HPDE6-E6E7 (cell line): ENCODE data around the gene POGZ.
A peak's percentile ranks its signal among the peaks of the same experiment; 100 is the strongest.
"Not testable (repeated sequence)": the region's sequence is repeated elsewhere in the genome, so short reads cannot be mapped to it uniquely, and the experiment has no call there.

Experiments used
- DNase-seq: peaks from one replicate; pipeline ENCODE4 v3.0.0; 2011; ENCODE audit warnings: missing footprints; ENCODE audit errors: extremely low spot score

POGZ gene

GRCh38 chr1:151419819-151420218 is 39.5 kb downstream of the POGZ start:
- no peak for DNase-seq

DNA sequence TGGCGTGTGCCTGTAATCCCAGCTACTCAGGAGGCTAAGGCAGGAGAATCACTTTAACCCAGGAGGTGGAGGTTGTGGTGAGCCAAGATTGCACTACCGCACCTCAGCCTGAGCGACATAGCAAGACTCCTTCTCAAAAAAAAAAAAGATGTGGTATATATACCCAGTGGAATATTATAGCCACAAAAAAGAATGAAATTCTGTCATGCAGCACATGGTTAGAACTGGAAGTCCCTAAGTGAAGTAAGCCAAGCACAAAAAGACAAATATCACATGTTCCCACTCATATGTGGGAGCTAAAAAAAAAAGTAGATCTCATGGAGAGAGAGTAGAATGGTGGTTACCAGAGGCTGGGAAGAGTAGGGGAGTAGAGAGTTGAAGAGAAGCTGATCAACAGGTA is 41.2 kb downstream of the POGZ start:
- no peak for DNase-seq

DNA sequence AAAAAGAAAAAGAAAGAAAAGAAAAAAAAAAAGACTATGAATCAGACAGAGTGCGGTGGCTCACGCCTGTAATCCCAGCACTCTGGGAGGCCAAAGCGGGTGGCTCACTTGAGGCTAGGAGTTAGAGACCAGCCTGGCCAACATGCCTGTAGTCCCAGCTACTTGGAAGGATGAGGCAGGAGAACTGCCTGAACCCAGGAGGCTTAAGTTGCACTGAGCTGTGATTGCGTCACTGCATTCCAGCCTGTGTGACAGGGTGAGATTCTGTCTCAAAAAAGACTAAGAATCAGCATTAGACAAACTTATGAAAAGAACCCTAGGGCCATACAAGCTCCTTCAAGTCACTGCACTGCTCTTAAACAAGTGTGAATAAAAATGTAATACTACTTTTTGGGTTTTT is 43.1 kb downstream of the POGZ start:
- no peak for DNase-seq

DNA sequence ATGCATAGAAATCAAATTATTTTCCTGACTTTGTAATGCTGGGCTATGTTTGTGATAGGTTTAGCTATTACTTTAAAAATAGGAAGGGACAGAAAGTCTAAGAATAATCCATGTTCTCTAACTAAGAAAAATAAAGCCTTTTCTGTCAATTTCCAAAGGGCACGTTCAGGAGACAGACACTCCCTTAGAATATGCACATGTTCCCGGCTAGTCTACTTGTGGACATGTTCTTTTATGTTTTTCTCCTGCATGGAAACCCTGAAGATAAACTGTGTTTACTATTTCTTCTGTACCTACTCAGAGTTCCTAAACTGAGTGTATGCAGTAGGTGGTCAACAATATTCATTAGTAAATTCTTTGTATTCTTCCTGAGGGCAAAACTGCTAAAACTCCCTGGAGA is 47.4 kb downstream of the POGZ start:
- DNase-seq = no peak

GRCh38 chr1:151408891-151409290 is 50.4 kb downstream of the POGZ start:
- DNase-seq = no peak

- no peak for DNase-seq
Measured at GRCh38 chr1:151407304-151407703, 52.0 kb downstream of the POGZ start.

- DNase-seq = no peak
Measured at GRCh38 chr1:151406176-151406575, 53.1 kb downstream of the POGZ start.

GRCh38 chr1:151405187-151405951 is 53.9 kb downstream of the POGZ start:
- no peak for DNase-seq

DNA sequence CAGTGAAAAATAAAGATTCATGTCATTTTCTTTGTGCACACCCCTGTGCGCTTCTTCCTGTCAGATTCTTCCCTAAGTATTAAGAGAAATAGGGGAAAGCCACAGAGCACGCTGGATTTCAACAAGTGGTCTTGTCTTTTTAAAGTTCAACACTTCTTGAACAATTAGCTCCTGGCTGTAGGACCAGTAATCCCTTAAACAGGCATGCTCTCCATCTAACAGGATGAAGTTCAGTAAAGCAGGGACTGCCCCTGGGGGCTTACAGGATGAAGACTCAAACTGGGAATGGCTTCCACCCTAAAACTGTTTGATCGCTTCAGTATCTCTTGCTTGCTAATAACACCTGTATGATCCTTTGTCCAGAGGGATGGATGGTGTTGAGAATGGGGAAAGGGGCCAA is 55.7 kb downstream of the POGZ start:
- DNase-seq = no peak

- DNase-seq = no peak
Measured at GRCh38 chr1:151402764-151403163, 56.5 kb downstream of the POGZ start.

- no peak for DNase-seq
Measured at GRCh38 chr1:151401860-151402259, 57.4 kb downstream of the POGZ start.

DNA sequence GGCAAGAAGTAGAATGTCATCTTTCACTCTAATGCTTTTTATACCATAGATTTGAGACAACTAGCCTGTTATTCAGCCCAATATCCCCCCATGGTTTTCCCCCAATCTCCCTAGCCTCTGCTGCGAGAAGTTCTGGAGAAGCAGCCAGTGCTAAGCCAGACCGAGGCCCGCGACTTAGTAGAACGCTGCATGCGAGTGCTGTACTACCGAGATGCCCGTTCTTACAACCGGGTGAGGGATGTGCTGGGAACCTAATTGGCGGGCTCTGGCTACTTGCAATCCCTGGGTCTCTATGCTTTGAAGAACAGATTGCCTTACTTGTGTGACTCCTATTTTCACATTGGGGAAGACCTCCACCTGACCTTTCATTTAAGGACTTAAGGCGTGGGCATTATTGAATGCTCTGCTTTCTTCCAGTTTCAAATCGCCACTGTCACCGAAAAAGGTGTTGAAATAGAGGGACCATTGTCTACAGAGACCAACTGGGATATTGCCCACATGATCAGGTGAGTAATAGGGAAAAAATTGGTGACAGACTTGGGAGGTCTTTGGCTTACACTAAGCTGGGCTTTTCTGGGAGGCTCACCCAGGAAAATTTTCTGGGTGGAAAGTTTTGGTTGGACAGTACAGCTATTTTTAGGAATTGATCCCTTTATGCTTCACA is 58.0 kb downstream of the POGZ start:
- DNase-seq = no peak

- peak; percentile 88 for DNase-seq
Measured at GRCh38 chr1:151399324-151400171, 59.7 kb downstream of the POGZ start, which contains the start of gene PSMB4. Gene PSMB4 (plus strand): TSS chr1:151399573. CDS start chr1:151399588, 15 bp downstream.

DNA sequence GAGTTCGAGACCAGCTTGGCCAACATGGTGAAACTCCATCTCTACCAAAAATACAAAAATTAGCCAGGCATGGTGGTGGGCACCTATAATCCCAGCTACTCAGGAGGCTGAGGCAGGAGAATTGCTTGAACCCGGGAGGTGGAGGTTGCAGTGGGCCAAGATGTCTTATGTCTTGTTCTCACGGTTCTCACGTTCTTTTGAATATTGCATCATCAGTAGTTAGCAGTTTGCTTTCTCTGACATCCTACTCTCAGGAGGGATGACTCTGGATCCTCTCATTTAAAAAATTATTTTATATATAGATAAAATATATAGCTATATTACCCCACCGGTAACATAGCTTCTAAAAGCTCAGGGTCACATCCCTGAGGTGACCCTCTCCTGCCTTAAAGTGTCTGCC is 63.0 kb downstream of the POGZ start:
- not testable (repeated sequence) for DNase-seq

- no peak for DNase-seq
Measured at GRCh38 chr1:151393583-151393982, 65.7 kb downstream of the POGZ start.

GRCh38 chr1:151391079-151391563 is 68.2 kb downstream of the POGZ start:
- DNase-seq = no peak

DNA sequence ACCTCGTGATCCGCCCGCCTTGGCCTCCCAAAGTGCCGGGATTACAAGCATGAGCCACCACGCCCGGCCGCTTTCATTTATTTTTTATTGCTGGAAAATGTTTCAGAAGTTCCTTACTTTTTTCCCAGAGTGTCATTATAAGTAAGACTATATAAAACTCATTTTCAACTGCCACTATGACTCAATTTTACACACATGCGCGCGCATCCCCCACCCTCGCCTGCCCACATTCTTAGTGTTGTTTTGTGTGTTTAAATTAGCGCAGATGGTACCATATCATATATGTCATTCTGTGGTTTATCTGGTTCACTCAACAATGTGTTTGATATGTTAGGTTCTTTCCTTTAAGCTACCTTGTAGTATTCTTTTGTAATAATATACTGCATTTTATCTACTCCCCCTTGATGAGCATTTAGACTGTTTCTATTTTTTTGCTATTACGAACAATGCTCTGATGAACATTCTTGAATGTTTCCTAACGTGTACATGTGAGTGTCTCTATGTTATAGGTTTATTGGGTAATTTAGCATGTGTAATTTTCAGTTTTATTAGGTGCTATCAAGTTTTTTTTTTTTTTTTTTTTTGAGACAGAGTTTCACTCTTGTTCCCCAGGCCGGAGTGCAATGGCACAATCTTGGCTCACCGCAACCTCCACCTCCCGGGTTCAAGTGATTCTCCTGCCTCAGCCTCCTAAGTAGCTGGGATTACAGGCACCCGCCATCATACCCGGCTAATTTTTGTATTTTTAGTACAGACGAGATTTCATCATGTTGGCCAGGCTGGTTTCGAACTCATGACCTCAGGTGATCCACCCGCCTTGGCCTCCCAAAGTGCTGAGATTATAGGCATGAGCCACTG is 68.8 kb downstream of the POGZ start:
- not testable (repeated sequence) for DNase-seq

DNA sequence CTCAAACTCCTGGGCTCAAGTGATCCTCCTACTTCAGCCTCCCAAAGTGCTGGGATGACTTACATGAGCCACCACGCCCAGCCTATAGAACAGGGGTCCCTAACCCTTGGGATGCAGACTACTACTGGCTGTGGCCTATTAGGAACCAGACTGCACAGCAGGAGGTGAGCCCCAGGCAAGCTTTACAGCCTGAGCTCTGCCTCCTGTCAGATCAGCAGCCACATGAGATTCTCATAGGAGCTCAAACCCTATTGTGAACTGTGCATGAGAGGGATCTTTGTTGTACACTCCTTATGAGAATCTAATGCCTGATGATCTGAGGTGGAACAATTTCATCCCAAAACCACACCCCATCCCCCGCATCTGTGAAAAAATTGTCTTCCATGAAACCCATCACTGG is 73.3 kb downstream of the POGZ start:
- DNase-seq = no peak

DNA sequence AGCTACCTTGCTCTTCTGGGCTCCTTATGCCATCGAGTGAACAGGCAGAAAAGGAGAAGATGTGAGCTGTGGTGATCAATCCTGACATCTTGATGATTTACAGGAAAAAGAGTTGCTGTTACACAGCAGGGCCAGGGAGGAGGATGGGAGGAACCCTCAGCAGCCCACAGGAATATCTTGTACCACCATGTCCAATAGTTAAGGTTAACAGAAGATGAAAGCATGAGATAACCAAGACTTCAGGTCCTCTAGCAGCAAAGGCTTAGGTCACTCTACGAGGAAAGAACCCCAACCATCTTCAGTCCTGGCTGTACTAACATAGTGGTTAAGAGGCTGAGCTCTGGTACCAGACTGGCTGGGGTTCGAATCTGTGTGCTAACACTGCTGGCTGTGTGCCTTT is 74.7 kb downstream of the POGZ start:
- DNase-seq = no peak

- no peak for DNase-seq
Measured at GRCh38 chr1:151377150-151377884, 82.0 kb downstream of the POGZ start.

- DNase-seq = no peak
Measured at GRCh38 chr1:151373196-151373595, 86.1 kb downstream of the POGZ start.
